ENCODE data around the gene HSP90B1. TPM values are rescaled to one million over a fixed set of nuclear protein-coding genes. Genes with fewer than 3 reads are reported as not detected.
A peak's percentile ranks its signal among the peaks of the same experiment; 100 is the strongest.

The HSP90B1 gene
- total and polyA plus RNA-seq, 10 of the 15 experiments (the other 5 are each of a cell fraction or from before 2014, with no cell fraction given): 254 to 968 (median 560) TPM

DNA sequence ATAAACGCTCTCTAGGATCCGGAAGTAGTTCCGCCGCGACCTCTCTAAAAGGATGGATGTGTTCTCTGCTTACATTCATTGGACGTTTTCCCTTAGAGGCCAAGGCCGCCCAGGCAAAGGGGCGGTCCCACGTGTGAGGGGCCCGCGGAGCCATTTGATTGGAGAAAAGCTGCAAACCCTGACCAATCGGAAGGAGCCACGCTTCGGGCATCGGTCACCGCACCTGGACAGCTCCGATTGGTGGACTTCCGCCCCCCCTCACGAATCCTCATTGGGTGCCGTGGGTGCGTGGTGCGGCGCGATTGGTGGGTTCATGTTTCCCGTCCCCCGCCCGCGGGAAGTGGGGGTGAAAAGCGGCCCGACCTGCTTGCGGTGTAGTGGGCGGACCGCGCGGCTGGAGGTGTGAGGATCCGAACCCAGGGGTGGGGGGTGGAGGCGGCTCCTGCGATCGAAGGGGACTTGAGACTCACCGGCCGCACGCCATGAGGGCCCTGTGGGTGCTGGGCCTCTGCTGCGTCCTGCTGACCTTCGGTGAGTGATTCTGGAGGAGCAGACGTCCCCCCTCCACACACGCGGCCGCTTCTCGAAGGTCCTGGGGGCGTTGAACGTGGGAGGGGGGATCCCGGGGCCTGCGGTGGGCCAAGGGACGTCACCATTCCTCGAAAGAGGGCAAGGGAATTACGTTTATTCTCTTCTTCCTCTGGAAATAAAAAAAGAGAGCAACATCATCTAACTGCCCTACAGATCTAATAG lies at the start of gene HSP90B1 (continued):
- TF ChIP-seq, protein P1, sequence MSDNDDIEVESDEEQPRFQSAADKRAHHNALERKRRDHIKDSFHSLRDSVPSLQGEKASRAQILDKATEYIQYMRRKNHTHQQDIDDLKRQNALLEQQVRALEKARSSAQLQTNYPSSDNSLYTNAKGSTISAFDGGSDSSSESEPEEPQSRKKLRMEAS (IDR thresholded peaks at IDR 0.05; ENCODE audit: low read depth, low read length): peak; percentile 61; the same call in 1 of the 2 replicates
- TF ChIP-seq ZNF207 (IDR thresholded peaks at IDR 0.05; ENCODE audit: borderline replicate concordance) (peak; percentile 94), SIN3A (IDR thresholded peaks at IDR 0.05; ENCODE audit: low read depth, low read length) (peak; percentile 91; the same call in 1 of the 2 replicates), HDAC6 (IDR thresholded peaks at IDR 0.05; ENCODE audit: unreplicated experiment) (peak; percentile 56), NFYB (IDR thresholded peaks at IDR 0.05; ENCODE audit: insufficient read depth, low read depth, low read length) (peak; percentile 97), STAT3 (IDR thresholded peaks at IDR 0.05; ENCODE audit: low read depth, low read length) (no peak), SMAD5 (IDR thresholded peaks at IDR 0.05; ENCODE audit: low read depth) (peak; percentile 91), CBX3 (IDR thresholded peaks at IDR 0.05; ENCODE audit: borderline replicate concordance, low read depth) (no peak), ZNF384 (IDR thresholded peaks at IDR 0.05; ENCODE audit: borderline replicate concordance, low read depth, low read length) (peak; percentile 17; the same call in 1 of the 2 replicates), KLF5 (IDR thresholded peaks at IDR 0.05; ENCODE audit: partially characterized antibody) (peak; percentile 46), CHD1 (IDR thresholded peaks at IDR 0.05; ENCODE audit: low read depth, low read length) (no peak; the same call in 1 of the 2 replicates), GATAD2B (conservative IDR thresholded peaks at IDR 0.05; ENCODE audit: low read depth) (peak; percentile 65; the same call in 1 of the 2 replicates), NBN (IDR thresholded peaks at IDR 0.05) (peak; percentile 88), TARDBP (IDR thresholded peaks at IDR 0.05; ENCODE audit: borderline replicate concordance) (peak; percentile 57; the same call in 1 of the 2 replicates), BACH1 (IDR thresholded peaks at IDR 0.05; ENCODE audit: borderline replicate concordance) (peak; percentile 94), PML (IDR thresholded peaks at IDR 0.05; ENCODE audit: low read length) (peak; percentile 95), RUNX3 (IDR thresholded peaks at IDR 0.05; ENCODE audit: low read length) (peak; percentile 91), POLR2AphosphoS5 (IDR thresholded peaks at IDR 0.05; ENCODE audit: low read length) (peak; percentile 98), CHD2 (IDR thresholded peaks at IDR 0.05; ENCODE audit: borderline replicate concordance, low read depth, low read length) (peak; percentile 94), SIX5 (IDR thresholded peaks at IDR 0.05; ENCODE audit: low read depth, low read length, severe bottlenecking) (peak; percentile 46), WRNIP1 (IDR thresholded peaks at IDR 0.05; ENCODE audit: borderline replicate concordance, low read depth, low read length) (no peak; the same call in 1 of the 2 replicates), JUNB (IDR thresholded peaks at IDR 0.05) (no peak), ATF7 (IDR thresholded peaks at IDR 0.05; ENCODE audit: low read depth) (peak; percentile 52; the same call in 1 of the 2 replicates), IKZF1 (conservative IDR thresholded peaks at IDR 0.05) (peak; percentile 80)
- TF ChIP-seq, protein P2, sequence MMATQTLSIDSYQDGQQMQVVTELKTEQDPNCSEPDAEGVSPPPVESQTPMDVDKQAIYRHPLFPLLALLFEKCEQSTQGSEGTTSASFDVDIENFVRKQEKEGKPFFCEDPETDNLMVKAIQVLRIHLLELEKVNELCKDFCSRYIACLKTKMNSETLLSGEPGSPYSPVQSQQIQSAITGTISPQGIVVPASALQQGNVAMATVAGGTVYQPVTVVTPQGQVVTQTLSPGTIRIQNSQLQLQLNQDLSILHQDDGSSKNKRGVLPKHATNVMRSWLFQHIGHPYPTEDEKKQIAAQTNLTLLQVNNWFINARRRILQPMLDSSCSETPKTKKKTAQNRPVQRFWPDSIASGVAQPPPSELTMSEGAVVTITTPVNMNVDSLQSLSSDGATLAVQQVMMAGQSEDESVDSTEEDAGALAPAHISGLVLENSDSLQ (IDR thresholded peaks at IDR 0.05): peak; percentile 61
- TF ChIP-seq, protein P3, sequence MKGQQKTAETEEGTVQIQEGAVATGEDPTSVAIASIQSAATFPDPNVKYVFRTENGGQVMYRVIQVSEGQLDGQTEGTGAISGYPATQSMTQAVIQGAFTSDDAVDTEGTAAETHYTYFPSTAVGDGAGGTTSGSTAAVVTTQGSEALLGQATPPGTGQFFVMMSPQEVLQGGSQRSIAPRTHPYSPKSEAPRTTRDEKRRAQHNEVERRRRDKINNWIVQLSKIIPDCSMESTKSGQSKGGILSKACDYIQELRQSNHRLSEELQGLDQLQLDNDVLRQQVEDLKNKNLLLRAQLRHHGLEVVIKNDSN (IDR thresholded peaks at IDR 0.05; ENCODE audit: borderline replicate concordance, extremely low read length, insufficient read depth, low read depth, low read length): no peak
- TF ChIP-seq, protein P4, sequence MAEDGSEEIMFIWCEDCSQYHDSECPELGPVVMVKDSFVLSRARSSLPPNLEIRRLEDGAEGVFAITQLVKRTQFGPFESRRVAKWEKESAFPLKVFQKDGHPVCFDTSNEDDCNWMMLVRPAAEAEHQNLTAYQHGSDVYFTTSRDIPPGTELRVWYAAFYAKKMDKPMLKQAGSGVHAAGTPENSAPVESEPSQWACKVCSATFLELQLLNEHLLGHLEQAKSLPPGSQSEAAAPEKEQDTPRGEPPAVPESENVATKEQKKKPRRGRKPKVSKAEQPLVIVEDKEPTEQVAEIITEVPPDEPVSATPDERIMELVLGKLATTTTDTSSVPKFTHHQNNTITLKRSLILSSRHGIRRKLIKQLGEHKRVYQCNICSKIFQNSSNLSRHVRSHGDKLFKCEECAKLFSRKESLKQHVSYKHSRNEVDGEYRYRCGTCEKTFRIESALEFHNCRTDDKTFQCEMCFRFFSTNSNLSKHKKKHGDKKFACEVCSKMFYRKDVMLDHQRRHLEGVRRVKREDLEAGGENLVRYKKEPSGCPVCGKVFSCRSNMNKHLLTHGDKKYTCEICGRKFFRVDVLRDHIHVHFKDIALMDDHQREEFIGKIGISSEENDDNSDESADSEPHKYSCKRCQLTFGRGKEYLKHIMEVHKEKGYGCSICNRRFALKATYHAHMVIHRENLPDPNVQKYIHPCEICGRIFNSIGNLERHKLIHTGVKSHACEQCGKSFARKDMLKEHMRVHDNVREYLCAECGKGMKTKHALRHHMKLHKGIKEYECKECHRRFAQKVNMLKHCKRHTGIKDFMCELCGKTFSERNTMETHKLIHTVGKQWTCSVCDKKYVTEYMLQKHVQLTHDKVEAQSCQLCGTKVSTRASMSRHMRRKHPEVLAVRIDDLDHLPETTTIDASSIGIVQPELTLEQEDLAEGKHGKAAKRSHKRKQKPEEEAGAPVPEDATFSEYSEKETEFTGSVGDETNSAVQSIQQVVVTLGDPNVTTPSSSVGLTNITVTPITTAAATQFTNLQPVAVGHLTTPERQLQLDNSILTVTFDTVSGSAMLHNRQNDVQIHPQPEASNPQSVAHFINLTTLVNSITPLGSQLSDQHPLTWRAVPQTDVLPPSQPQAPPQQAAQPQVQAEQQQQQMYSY (CRISPR knock-in tag; IDR thresholded peaks at IDR 0.05): no peak
